ENCODE data around the gene XPC. TPM values are rescaled to one million over a fixed set of nuclear protein-coding genes. Genes with fewer than 3 reads are reported as not detected.

Gene XPC
- total RNA-seq, 1 donor = 52.1 TPM

DNA sequence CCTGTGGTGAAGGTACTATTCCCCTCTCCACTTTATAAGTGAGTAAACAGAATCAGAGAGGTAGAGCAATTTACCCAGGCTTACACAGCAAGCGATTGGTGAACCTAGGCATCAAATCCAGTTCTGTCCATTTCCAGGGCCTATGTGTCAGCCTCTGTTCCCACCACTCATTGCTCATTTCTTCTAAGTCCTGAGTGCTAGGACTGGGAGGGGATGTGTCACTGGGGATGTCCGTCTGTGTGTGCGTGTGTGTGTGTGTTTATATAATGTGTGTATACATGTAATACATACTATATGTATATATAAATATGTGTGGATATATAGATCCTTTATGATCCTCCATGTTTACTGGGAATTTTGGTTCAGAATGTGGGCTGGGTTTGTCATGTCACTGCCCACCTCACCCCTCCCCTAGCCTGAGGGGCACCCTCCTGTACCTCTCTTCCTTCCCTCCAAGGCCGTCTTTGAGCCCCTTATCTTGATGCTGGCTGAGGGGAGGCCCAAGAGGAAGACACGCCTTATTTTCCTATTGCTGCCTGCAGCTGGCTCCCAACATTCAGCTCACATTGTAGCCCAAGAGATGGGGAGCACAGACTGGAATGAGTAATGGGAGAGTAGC, 51.4 kb downstream of the XPC start:
- Histone ChIP-seq H3K4me1 (ENCODE audit: insufficient read depth, low read length) (peaks cover 21% of the 10 kb centered on the region), H3K79me2 (ENCODE audit: insufficient read depth, low read length) (peaks cover 70% of the 10 kb centered on the region), H3K27me3 (ENCODE audit: insufficient read depth, low read length) (no peaks in the 10 kb centered on the region), H3K9me3 (ENCODE audit: low read depth, low read length) (no peaks in the 10 kb centered on the region), H4K20me1 (ENCODE audit: insufficient read depth, low read length) (peaks cover 49% of the 10 kb centered on the region), H3K27ac (ENCODE audit: low read depth, low read length) (peak overlapping the region; percentile 61), H3K4me3 (ENCODE audit: insufficient read depth, low read length) (peak overlapping the region; percentile 96), H3K4me2 (ENCODE audit: insufficient read depth, low read length) (peak overlapping the region; percentile 93), H3K36me3 (ENCODE audit: insufficient read depth, low read length) (peaks cover 47% of the 10 kb centered on the region), H2AFZ (ENCODE audit: low read length) (no peak overlapping the region)
- DNase-seq (ENCODE audit: insufficient read length, low spot score, missing footprints) = no peak
- TF ChIP-seq, protein P1, sequence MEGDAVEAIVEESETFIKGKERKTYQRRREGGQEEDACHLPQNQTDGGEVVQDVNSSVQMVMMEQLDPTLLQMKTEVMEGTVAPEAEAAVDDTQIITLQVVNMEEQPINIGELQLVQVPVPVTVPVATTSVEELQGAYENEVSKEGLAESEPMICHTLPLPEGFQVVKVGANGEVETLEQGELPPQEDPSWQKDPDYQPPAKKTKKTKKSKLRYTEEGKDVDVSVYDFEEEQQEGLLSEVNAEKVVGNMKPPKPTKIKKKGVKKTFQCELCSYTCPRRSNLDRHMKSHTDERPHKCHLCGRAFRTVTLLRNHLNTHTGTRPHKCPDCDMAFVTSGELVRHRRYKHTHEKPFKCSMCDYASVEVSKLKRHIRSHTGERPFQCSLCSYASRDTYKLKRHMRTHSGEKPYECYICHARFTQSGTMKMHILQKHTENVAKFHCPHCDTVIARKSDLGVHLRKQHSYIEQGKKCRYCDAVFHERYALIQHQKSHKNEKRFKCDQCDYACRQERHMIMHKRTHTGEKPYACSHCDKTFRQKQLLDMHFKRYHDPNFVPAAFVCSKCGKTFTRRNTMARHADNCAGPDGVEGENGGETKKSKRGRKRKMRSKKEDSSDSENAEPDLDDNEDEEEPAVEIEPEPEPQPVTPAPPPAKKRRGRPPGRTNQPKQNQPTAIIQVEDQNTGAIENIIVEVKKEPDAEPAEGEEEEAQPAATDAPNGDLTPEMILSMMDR (IDR thresholded peaks at IDR 0.05; ENCODE audit: extremely low read depth, low read depth, low read length) = no peak

DNA sequence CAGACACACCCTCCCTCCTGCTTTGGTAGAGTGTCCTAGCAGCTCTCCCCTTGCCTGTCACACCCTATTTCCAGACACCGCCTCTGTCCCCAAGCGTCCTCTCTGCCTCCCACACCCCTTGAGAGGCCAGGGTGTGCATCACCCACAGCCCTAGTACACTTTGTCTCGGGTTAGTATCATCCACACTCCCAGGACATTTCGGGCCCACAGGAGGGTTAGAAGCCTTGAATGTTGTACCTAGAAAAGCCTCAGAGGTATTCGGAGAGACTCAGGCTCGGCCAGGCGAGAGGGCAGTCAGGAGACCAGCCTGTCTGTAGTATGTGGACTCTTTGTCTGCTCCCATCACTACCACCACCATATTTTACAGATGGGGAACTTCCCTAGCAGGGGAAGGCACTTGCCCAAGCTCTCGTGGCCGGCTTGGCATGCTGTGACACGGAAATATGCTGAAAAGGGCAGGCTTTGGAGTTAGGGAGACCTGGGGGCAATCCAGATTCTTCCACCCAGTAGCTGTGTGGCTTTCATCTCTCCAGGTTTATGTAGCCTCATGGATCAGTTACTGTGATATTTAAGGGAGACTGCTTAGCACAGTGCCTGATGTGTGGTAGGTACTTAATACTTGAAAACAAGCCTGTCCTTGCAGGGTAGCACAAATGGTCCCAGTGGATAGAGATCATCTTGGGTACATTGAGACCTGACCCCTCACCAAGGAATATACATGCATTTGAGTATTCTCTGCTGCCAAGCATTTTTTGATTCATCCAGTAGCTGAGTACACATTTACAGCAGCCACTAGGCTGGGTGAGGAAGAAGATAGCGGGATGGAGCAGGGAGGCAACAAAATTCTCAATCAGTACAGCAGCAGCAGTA, 52.1 kb downstream of the XPC start:
- Histone ChIP-seq H3K79me2 (ENCODE audit: insufficient read depth, low read length) (peaks cover 70% of the 10 kb centered on the region), H3K36me3 (ENCODE audit: insufficient read depth, low read length) (peaks cover 40% of the 10 kb centered on the region), H3K4me2 (ENCODE audit: insufficient read depth, low read length) (peak overlapping the region; percentile 93), H2AFZ (ENCODE audit: low read length) (no peak overlapping the region), H3K27me3 (ENCODE audit: insufficient read depth, low read length) (no peaks in the 10 kb centered on the region), H3K9me3 (ENCODE audit: low read depth, low read length) (no peaks in the 10 kb centered on the region), H3K27ac (ENCODE audit: low read depth, low read length) (peak overlapping the region; percentile 61), H4K20me1 (ENCODE audit: insufficient read depth, low read length) (peaks cover 49% of the 10 kb centered on the region), H3K4me3 (ENCODE audit: insufficient read depth, low read length) (peak overlapping the region; percentile 96), H3K4me1 (ENCODE audit: insufficient read depth, low read length) (peaks cover 21% of the 10 kb centered on the region)
- no peak for DNase-seq (ENCODE audit: insufficient read length, low spot score, missing footprints)
- TF ChIP-seq, protein P1 (IDR thresholded peaks at IDR 0.05; ENCODE audit: extremely low read depth, low read depth, low read length) = no peak

DNA sequence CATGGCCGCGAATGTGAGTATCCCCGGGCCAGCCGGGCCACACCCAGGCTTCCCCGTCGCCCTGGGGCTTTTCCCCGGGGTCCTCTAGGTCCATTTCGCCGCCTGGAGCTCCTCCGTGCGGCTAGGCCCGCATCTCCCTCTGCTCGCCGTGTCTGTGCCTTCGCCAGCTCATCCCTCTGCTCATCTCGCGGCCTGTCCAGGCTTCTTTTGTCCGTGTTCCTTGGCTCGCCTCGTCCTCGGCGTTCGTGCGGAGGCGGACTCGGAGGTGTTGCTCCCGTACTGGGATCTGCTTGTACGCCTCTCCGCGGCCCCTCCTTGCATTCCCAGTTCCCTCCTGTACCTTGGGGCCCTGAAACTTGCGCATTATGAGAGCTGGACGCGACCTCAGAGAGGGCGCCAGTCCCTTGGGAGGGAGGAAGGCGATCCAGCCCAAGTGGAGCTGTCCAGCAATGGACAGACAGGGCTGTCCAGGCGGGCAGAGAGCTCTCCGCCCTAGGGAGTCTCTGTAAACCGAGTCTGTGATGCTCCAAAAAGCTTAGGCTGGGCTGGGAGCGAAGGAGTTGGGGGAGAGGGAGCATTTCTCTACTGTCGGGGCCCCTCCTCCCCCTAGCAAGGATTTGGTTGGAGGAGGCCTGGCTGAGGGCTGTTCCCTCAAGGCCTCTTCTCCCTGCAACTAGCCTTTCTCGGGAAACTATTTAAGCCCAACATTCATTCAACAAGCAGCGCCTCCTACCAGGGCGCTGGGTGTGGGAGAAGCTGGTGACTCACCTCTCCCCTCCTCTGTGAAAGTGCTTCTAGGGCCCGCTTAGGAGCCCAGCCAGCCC, 53.0 kb downstream of the XPC start:
- Histone ChIP-seq H3K36me3 (ENCODE audit: insufficient read depth, low read length) (peaks cover 31% of the 10 kb centered on the region), H3K27ac (ENCODE audit: low read depth, low read length) (peak overlapping the region; percentile 89), H3K27me3 (ENCODE audit: insufficient read depth, low read length) (no peaks in the 10 kb centered on the region), H3K9me3 (ENCODE audit: low read depth, low read length) (no peaks in the 10 kb centered on the region), H3K4me2 (ENCODE audit: insufficient read depth, low read length) (peak overlapping the region; percentile 93), H4K20me1 (ENCODE audit: insufficient read depth, low read length) (peaks cover 41% of the 10 kb centered on the region), H3K79me2 (ENCODE audit: insufficient read depth, low read length) (peaks cover 65% of the 10 kb centered on the region), H2AFZ (ENCODE audit: low read length) (peak overlapping the region; percentile 94), H3K4me3 (ENCODE audit: insufficient read depth, low read length) (peak overlapping the region; percentile 96), H3K4me1 (ENCODE audit: insufficient read depth, low read length) (peaks cover 21% of the 10 kb centered on the region)
- TF ChIP-seq, protein P1 (IDR thresholded peaks at IDR 0.05; ENCODE audit: extremely low read depth, low read depth, low read length) = no peak
- peak; percentile 96 for DNase-seq (ENCODE audit: insufficient read length, low spot score, missing footprints)

All from osteoblast (primary cell).